Type B pancreatic cell (in vitro differentiated cells): ENCODE measurements around the gene MRPL24. TPM values are rescaled to one million over a fixed set of nuclear protein-coding genes. Genes with fewer than 3 reads are reported as not detected.

ENCODE experiments used
- DNase-seq: peaks from one replicate; pipeline ENCODE4 v3.0.0; 2021; ENCODE audit warnings: mixed read lengths; ENCODE audit not compliant: unreplicated experiment; ENCODE audit errors: extremely low spot score
- H3K27ac Mint-ChIP-seq: 2 replicates; pipeline ENCODE4 v1.8.0; 2021; ENCODE audit warnings: mild to moderate bottlenecking, mixed read lengths
- H3K27me3 Mint-ChIP-seq: 2 replicates; pipeline ENCODE4 v1.8.0; 2021; ENCODE audit warnings: mixed read lengths
- H3K36me3 Mint-ChIP-seq: 2 replicates; pipeline ENCODE4 v1.8.0; 2021; ENCODE audit warnings: mixed read lengths
- H3K4me1 Mint-ChIP-seq: one replicate; pipeline ENCODE4 v1.8.0; 2021; ENCODE audit warnings: mixed read lengths; ENCODE audit not compliant: unreplicated experiment
- H3K4me3 Mint-ChIP-seq: 2 replicates; pipeline ENCODE4 v1.8.0; 2021; ENCODE audit warnings: mild to moderate bottlenecking, mixed read lengths
- H3K9me3 Mint-ChIP-seq: 2 replicates; pipeline ENCODE4 v1.8.0; 2021; ENCODE audit warnings: mixed read lengths
- total RNA-seq: library from RNA; stranded (reverse); gene quantifications from 2 replicates; pipeline ENCODE4 v1.2.1, GENCODE V29; 2021; ENCODE audit warnings: low replicate concordance
- TF ChIP-seq, protein P1 (sequence below): fragments of 200-600 bp; sonication (generic); conservative IDR thresholded peaks from 2 replicates; pipeline ENCODE4 v1.5.0; 2021; ENCODE audit warnings: antibody characterized with exemption, mild to moderate bottlenecking

MRPL24 gene
- total RNA-seq, 1 donor from 2014 or later = 58.6 TPM

DNA sequence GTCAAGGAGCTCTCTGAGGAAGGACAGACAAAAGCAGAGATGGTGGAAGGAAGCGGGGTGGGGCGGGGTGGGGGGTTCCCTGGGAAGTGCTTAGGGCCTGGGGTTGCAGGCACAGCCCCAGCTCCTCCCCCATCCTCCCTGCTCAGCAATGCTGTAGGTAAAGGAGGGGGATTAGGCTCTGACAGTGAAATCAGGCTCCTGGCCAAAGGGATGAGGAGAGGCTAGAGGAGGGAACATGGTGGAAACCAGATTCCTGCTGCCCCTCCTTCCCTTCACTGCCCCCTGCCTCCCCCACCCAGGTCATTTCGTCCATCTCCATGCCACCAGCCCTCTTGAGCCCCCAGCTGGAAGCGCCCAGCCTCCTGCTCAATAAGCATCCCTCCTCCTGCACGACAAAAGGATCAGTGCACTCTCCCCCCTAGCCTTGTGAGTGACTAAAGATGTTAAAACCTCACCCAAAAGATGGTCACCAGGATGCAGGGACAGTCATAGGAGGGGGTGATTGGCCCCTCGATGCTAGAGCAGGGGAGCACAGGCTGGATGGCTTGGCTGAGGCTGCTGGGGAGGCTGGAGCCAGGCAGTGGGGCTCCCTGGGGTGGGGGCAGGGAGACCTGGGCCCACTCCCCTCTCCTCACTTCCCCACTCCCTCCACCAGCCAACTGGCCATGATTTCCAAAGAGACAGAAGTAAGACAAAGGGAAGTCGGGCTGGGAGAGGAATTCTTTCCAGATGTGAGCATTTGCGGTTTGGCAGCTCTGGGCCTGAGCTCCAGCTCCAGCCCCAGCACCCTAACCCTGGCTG is 33.3 kb downstream of the MRPL24 start:
- H3K27ac Mint-ChIP-seq = peak overlapping the region; percentile 73
- TF ChIP-seq, protein P1, sequence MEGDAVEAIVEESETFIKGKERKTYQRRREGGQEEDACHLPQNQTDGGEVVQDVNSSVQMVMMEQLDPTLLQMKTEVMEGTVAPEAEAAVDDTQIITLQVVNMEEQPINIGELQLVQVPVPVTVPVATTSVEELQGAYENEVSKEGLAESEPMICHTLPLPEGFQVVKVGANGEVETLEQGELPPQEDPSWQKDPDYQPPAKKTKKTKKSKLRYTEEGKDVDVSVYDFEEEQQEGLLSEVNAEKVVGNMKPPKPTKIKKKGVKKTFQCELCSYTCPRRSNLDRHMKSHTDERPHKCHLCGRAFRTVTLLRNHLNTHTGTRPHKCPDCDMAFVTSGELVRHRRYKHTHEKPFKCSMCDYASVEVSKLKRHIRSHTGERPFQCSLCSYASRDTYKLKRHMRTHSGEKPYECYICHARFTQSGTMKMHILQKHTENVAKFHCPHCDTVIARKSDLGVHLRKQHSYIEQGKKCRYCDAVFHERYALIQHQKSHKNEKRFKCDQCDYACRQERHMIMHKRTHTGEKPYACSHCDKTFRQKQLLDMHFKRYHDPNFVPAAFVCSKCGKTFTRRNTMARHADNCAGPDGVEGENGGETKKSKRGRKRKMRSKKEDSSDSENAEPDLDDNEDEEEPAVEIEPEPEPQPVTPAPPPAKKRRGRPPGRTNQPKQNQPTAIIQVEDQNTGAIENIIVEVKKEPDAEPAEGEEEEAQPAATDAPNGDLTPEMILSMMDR = no peak
- H3K36me3 Mint-ChIP-seq = no peaks in the 10 kb centered on the region
- peak overlapping the region; percentile 93 for H3K4me3 Mint-ChIP-seq
- peaks cover 7% of the 10 kb centered on the region for H3K27me3 Mint-ChIP-seq
- peaks cover 66% of the 10 kb centered on the region for H3K4me1 Mint-ChIP-seq
- H3K9me3 Mint-ChIP-seq = no peaks in the 10 kb centered on the region
- no peak for DNase-seq

DNA sequence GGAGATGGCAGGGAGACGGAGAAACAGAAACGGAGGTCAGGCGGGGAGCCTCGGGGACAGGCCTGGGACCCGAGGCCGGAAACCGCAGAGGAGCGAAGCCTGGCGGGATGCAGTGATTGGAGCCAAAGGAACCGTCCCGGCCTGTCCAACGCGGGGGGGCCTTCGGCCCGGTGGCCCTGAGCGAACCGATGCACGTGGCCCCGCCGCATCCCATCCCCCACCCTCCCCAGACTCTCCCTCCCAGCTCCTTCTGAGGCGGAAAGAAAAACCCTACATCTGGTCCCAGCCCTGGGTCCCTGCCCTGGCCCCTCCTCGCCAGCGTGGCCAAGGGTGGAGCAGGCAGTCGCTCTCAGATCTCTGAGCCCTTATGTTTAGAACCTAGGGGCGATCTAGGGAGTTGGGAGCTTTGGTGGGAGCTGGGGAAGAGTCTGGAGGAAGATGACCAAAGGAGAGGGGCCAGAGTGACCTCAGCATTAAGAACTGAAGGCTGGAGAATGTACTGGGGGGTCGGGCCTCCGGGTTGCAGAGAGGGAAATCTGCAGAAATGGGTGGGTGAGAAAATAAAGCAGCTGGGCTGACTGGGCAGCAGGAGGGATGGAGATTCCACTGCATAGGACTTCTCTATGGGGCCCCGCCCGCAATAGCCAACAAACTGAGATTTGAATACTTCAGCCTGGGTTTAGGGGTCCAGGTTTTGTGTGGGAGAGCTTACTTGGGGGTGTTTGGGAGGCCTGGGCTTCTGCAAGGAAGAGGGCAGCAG is 34.1 kb downstream of the MRPL24 start:
- H3K36me3 Mint-ChIP-seq = no peaks in the 10 kb centered on the region
- no peak for DNase-seq
- H3K27ac Mint-ChIP-seq = peak overlapping the region; percentile 73
- peaks cover 7% of the 10 kb centered on the region for H3K27me3 Mint-ChIP-seq
- H3K4me3 Mint-ChIP-seq = peak overlapping the region; percentile 93
- peaks cover 58% of the 10 kb centered on the region for H3K4me1 Mint-ChIP-seq
- TF ChIP-seq, protein P1 = no peak
- H3K9me3 Mint-ChIP-seq = no peaks in the 10 kb centered on the region

DNA sequence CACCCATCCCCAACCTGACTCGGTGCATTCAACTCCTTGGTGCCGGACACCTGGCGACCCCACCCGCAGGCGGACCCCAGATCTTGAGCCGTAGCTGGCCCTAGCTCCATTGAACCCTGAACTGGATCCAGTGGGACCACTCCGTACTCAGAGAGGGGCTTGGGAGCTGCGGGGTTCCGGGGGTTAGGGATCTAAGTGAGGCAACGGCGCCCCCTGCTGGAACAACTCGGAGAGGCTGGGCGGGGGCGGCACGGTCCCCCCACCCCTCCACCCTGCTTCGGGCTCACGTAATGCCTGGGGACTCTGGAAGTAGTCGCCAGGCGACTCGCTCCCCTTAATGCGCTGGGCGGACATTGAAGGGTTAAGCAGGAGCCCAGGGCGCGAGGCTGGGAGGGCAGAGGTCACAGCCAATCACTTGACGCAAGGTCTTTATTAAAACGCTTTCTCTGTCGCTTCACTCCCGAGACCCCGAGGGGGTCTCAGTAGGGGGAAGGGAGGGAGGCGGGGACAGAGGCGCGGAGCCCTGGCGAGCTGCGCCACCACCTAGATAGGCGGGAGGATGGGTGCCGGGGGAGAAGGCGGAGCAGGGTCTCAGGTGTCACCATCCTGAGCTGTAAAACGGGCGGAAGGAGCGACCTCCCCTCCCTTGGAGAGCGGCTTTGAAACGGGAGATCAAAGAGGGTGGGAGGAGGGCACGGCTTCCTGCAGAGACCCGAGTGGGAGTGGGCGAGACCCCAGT is 34.8 kb downstream of the MRPL24 start:
- peak overlapping the region; percentile 93 for H3K4me3 Mint-ChIP-seq

GRCh38 chr1:156705321-156705917 is 35.5 kb downstream of the MRPL24 start, which contains the start of gene CRABP2:
CRABP2 (minus strand) TSS chr1:156705583; CDS start chr1:156705446, 137 bp downstream.
- Mint-ChIP-seq H3K4me1 (peaks cover 55% of the 10 kb centered on the region), H3K36me3 (peaks cover 7% of the 10 kb centered on the region), H3K9me3 (no peaks in the 10 kb centered on the region), H3K4me3 (peak within 1 kb of the TSS; percentile 93), H3K27ac (peak within 1 kb of the TSS; percentile 80), H3K27me3 (peaks cover 7% of the 10 kb centered on the region)
- no peak for DNase-seq
- TF ChIP-seq, protein P1 = no peak

More for the DNA sequence above, 34.8 kb downstream of the MRPL24 start:
- no peaks in the 10 kb centered on the region for H3K9me3 Mint-ChIP-seq
- DNase-seq = peak; percentile 93
- TF ChIP-seq, protein P1 = peak; percentile 98
- H3K36me3 Mint-ChIP-seq = peaks cover 4% of the 10 kb centered on the region
- peaks cover 7% of the 10 kb centered on the region for H3K27me3 Mint-ChIP-seq
- peak overlapping the region; percentile 73 for H3K27ac Mint-ChIP-seq
- H3K4me1 Mint-ChIP-seq = peaks cover 57% of the 10 kb centered on the region

DNA sequence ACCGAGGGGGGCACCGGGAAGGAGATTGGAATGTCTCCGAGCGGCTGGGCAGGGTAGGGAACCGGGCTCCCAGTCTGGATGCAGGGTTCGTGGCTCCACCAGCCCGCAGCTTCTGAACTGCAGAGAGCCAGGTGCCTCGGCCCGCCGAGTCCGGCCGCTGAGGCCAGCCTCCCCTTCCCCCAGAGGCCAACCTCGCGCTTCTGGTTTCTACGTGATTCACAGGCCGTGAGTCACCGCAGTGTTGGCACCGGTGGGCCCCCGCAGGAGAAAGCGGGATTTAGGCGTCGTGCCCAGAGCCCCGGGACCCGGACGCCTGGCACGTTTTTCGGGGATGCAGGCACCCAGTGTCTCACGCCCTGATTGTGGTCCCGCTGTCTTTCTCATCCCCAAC is 36.0 kb downstream of the MRPL24 start:
- H3K4me1 Mint-ChIP-seq = peaks cover 50% of the 10 kb centered on the region
- no peak for DNase-seq
- peaks cover 7% of the 10 kb centered on the region for H3K27me3 Mint-ChIP-seq
- H3K9me3 Mint-ChIP-seq = no peaks in the 10 kb centered on the region
- TF ChIP-seq, protein P1 = no peak
- H3K4me3 Mint-ChIP-seq = peak overlapping the region; percentile 93
- H3K36me3 Mint-ChIP-seq = peaks cover 8% of the 10 kb centered on the region
- peak overlapping the region; percentile 73 for H3K27ac Mint-ChIP-seq
